ENCODE measurements around the gene RPSA. TPM values are rescaled to one million over a fixed set of nuclear protein-coding genes. Genes with fewer than 3 reads are reported as not detected.

The RPSA gene
- total RNA-seq, 1 experiment from 2014 or later: 2,455 TPM

DNA sequence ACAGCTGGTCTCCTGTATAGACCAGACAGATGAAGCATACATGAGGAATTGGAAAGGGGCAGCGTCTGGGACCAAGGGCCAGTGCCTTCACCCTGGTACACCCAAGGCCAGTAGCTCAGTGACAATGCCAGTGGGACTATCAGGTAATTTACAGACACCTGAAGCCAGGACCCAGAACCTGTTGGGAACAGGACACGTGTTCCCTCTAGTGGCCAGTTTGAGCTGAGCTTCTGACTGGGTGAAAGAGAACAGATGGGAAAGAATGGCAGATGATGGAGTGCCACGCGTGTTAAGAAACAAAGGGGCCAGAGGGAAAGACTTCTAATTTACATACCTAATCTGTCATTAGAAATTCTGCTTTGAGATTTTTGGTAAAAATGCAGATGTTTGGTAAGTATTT, 28.4 kb upstream of the RPSA start (continued):
- TF ChIP-seq, protein P1, sequence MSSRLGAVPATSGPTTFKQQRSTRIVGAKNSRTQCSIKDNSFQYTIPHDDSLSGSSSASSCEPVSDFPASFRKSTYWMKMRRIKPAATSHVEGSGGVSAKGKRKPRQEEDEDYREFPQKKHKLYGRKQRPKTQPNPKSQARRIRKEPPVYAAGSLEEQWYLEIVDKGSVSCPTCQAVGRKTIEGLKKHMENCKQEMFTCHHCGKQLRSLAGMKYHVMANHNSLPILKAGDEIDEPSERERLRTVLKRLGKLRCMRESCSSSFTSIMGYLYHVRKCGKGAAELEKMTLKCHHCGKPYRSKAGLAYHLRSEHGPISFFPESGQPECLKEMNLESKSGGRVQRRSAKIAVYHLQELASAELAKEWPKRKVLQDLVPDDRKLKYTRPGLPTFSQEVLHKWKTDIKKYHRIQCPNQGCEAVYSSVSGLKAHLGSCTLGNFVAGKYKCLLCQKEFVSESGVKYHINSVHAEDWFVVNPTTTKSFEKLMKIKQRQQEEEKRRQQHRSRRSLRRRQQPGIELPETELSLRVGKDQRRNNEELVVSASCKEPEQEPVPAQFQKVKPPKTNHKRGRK (CRISPR knock-in tag; IDR thresholded peaks at IDR 0.05; ENCODE audit: borderline replicate concordance): no peak
- no peak for TF ChIP-seq FOXK1 (CRISPR knock-in tag; IDR thresholded peaks at IDR 0.05)
- TF ChIP-seq, protein P2, sequence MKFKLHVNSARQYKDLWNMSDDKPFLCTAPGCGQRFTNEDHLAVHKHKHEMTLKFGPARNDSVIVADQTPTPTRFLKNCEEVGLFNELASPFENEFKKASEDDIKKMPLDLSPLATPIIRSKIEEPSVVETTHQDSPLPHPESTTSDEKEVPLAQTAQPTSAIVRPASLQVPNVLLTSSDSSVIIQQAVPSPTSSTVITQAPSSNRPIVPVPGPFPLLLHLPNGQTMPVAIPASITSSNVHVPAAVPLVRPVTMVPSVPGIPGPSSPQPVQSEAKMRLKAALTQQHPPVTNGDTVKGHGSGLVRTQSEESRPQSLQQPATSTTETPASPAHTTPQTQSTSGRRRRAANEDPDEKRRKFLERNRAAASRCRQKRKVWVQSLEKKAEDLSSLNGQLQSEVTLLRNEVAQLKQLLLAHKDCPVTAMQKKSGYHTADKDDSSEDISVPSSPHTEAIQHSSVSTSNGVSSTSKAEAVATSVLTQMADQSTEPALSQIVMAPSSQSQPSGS (CRISPR knock-in tag; IDR thresholded peaks at IDR 0.05; ENCODE audit: borderline replicate concordance, low read depth): no peak
- TF ChIP-seq, protein P3, sequence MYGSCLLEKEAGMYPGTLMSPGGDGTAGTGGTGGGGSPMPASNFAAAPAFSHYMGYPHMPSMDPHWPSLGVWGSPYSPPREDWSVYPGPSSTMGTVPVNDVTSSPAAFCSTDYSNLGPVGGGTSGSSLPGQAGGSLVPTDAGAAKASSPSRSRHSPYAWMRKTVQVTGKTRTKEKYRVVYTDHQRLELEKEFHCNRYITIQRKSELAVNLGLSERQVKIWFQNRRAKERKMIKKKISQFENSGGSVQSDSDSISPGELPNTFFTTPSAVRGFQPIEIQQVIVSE (CRISPR knock-in tag; IDR thresholded peaks at IDR 0.05; ENCODE audit: borderline replicate concordance): no peak
- TF ChIP-seq JAZF1 (CRISPR knock-in tag; IDR thresholded peaks at IDR 0.05): no peak
- TF ChIP-seq, protein P4, sequence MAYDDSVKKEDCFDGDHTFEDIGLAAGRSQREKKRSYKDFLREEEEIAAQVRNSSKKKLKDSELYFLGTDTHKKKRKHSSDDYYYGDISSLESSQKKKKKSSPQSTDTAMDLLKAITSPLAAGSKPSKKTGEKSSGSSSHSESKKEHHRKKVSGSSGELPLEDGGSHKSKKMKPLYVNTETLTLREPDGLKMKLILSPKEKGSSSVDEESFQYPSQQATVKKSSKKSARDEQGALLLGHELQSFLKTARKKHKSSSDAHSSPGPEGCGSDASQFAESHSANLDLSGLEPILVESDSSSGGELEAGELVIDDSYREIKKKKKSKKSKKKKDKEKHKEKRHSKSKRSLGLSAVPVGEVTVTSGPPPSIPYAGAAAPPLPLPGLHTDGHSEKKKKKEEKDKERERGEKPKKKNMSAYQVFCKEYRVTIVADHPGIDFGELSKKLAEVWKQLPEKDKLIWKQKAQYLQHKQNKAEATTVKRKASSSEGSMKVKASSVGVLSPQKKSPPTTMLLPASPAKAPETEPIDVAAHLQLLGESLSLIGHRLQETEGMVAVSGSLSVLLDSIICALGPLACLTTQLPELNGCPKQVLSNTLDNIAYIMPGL (CRISPR knock-in tag; IDR thresholded peaks at IDR 0.05): no peak
- no peak for TF ChIP-seq ZNF138 (CRISPR knock-in tag; conservative IDR thresholded peaks at IDR 0.05)
- TF ChIP-seq NR1H2 (CRISPR knock-in tag; IDR thresholded peaks at IDR 0.05): no peak
- TF ChIP-seq, protein P5, sequence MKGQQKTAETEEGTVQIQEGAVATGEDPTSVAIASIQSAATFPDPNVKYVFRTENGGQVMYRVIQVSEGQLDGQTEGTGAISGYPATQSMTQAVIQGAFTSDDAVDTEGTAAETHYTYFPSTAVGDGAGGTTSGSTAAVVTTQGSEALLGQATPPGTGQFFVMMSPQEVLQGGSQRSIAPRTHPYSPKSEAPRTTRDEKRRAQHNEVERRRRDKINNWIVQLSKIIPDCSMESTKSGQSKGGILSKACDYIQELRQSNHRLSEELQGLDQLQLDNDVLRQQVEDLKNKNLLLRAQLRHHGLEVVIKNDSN (CRISPR knock-in tag; IDR thresholded peaks at IDR 0.05): peak; percentile 37; the same call in 1 of the 2 replicates

DNA sequence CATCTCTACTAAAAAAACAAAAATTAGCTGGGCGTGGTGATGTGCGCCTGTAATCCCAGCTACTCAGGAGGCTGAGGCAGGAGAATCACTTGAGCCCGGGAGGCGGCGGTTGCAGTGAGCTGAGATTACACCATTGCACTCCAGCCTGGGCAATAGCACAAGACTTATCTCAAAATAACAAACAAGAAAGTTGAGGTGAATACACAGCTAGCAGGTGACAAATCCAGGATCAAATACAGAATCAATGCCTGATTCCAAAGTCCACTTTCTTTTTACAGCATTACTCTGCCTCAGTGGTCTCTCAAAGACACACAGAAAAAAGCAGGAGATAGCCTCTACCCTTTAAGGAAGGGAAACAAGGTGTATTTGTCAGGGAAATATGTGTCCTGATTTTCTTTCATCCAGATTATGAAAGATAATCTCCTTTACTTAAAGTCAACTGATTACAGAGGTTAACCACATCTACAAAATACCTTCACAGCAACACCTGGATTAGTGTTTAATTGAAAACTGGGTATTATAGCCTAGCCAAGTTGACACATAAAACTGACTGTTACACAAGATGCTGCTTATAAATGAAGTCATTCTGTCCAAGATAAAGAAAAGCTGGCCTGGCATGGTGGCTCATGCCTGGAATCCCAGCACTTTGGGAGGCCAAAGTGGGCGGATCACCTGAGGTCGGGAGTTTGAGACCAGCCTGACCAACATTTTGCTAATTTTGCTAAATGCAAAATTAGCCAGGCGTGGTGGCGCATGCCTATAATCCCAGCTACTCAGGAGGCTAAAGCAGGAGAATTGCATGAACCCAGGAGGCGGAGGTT, 27.4 kb upstream of the RPSA start:
- TF ChIP-seq TCF7 (CRISPR knock-in tag; IDR thresholded peaks at IDR 0.05; ENCODE audit: low read depth) (no peak), PRRX2 (CRISPR knock-in tag; IDR thresholded peaks at IDR 0.05) (no peak), TEAD1 (CRISPR knock-in tag; IDR thresholded peaks at IDR 0.05) (no peak)
- no peaks in the 10 kb centered on the region for H3K9me3 Mint-ChIP-seq
- no peak overlapping the region for H3K27ac Mint-ChIP-seq
- DNase-seq (ENCODE audit: low spot score): no peak
- ChIA-PET CTCF (interaction anchor here (0.6 to 5.3 kb wide), 4 partner anchors 28 to 220 kb away, joined by 3 to 204 read pairs (median 5); no protein-coding TSS in a partner anchor), POLR2A (no interaction called here)
- H3K36me3 Mint-ChIP-seq: no peaks in the 10 kb centered on the region
- H3K27me3 Mint-ChIP-seq (ENCODE audit: low read depth): no peaks in the 10 kb centered on the region
- ATAC-seq: no peak
- H3K4me3 Mint-ChIP-seq: no peak overlapping the region
- H3K4me1 Mint-ChIP-seq: peaks cover 33% of the 10 kb centered on the region

DNA sequence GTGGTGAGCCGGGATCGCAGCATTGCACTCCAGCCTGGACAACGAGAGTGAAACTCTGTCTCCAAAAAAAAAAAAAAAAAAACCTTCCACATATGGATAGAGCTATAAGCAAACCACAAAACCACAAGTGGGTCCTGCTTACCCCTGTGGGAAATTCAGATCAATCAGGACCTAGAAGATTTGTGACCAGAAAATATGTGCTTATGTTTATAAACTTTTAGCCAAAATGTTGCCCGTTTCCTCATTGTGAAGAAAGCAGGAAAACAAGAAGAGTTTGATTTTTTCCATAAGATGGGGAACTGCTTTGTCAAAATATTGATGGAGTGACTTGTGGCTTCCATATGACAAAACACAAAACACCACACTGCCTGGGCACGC, 26.8 kb upstream of the RPSA start:
- no peak overlapping the region for H3K4me3 Mint-ChIP-seq
- no peaks in the 10 kb centered on the region for H3K36me3 Mint-ChIP-seq
- H3K4me1 Mint-ChIP-seq: peaks cover 35% of the 10 kb centered on the region
- DNase-seq (ENCODE audit: low spot score) (no peak), ATAC-seq (no peak)
- H3K27ac Mint-ChIP-seq: no peak overlapping the region
- CTCF ChIA-PET: interaction anchor here (0.6 kb wide), 1 partner anchor 221 kb away, joined by 4 read pairs; no protein-coding TSS in a partner anchor
- H3K9me3 Mint-ChIP-seq: no peaks in the 10 kb centered on the region
- H3K27me3 Mint-ChIP-seq (ENCODE audit: low read depth): no peaks in the 10 kb centered on the region
- POLR2A ChIA-PET: no interaction called here
- TF ChIP-seq NFYB (CRISPR knock-in tag; conservative IDR thresholded peaks at IDR 0.05; ENCODE audit: low read depth) (no peak), ZNF317 (CRISPR knock-in tag; IDR thresholded peaks at IDR 0.05; ENCODE audit: borderline replicate concordance, low read depth) (no peak), NR3C1 (CRISPR knock-in tag; conservative IDR thresholded peaks at IDR 0.05; ENCODE audit: low read depth) (no peak), GRHL2 (CRISPR knock-in tag; IDR thresholded peaks at IDR 0.05; ENCODE audit: insufficient replicate concordance, severe bottlenecking) (no peak), GTF2I (CRISPR knock-in tag; conservative IDR thresholded peaks at IDR 0.05) (no peak), ZNF671 (CRISPR knock-in tag; IDR thresholded peaks at IDR 0.05) (no peak), NFE2L1 (CRISPR knock-in tag; IDR thresholded peaks at IDR 0.05) (no peak), ZBTB21 (CRISPR knock-in tag; IDR thresholded peaks at IDR 0.05; ENCODE audit: borderline replicate concordance) (no peak), TCF7 (CRISPR knock-in tag; IDR thresholded peaks at IDR 0.05; ENCODE audit: low read depth) (no peak)
- TF ChIP-seq, protein P6, sequence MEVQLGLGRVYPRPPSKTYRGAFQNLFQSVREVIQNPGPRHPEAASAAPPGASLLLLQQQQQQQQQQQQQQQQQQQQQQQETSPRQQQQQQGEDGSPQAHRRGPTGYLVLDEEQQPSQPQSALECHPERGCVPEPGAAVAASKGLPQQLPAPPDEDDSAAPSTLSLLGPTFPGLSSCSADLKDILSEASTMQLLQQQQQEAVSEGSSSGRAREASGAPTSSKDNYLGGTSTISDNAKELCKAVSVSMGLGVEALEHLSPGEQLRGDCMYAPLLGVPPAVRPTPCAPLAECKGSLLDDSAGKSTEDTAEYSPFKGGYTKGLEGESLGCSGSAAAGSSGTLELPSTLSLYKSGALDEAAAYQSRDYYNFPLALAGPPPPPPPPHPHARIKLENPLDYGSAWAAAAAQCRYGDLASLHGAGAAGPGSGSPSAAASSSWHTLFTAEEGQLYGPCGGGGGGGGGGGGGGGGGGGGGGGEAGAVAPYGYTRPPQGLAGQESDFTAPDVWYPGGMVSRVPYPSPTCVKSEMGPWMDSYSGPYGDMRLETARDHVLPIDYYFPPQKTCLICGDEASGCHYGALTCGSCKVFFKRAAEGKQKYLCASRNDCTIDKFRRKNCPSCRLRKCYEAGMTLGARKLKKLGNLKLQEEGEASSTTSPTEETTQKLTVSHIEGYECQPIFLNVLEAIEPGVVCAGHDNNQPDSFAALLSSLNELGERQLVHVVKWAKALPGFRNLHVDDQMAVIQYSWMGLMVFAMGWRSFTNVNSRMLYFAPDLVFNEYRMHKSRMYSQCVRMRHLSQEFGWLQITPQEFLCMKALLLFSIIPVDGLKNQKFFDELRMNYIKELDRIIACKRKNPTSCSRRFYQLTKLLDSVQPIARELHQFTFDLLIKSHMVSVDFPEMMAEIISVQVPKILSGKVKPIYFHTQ (CRISPR knock-in tag; IDR thresholded peaks at IDR 0.05): no peak
- TF ChIP-seq, protein P7, sequence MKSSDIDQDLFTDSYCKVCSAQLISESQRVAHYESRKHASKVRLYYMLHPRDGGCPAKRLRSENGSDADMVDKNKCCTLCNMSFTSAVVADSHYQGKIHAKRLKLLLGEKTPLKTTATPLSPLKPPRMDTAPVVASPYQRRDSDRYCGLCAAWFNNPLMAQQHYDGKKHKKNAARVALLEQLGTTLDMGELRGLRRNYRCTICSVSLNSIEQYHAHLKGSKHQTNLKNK (CRISPR knock-in tag; IDR thresholded peaks at IDR 0.05): no peak

Data from WTC11 (cell line).